OCI-LY3 (cell line): ENCODE results near the gene TNK1.

ENCODE experiments used
- H2AFZ ChIP-seq: fragments of 200-600, 300-600 bp; shearing (Covaris generic); 2 replicates; pipeline ENCODE4 v1.6.0; 2014; ENCODE audit warnings: antibody characterized with exemption, low read depth, low read length
- H3K27ac ChIP-seq: fragments of 200-600, 300-600 bp; sonication (generic); 2 replicates; pipeline ENCODE4 v1.5.1; 2014; ENCODE audit warnings: mild to moderate bottlenecking, low read length, moderate library complexity, mixed read lengths
- H3K27me3 ChIP-seq: fragments of 200-600, 300-600 bp; sonication (generic); 2 replicates; pipeline ENCODE4 v1.6.1; 2014; ENCODE audit warnings: low read depth, low read length, mixed read lengths
- H3K36me3 ChIP-seq: fragments of 200-600, 300-600 bp; sonication (generic); replicated peaks from 2 replicates; pipeline ENCODE3; 2014; ENCODE audit warnings: low read depth, low read length, mixed read lengths
- H3K4me1 ChIP-seq: fragments of 300-600, 200-600 bp; sonication (generic); 2 replicates; pipeline ENCODE4 v1.6.1; 2014; ENCODE audit warnings: low read length, mixed read lengths
- H3K4me2 ChIP-seq: fragments of 200-600, 300-600 bp; sonication (generic); 2 replicates; pipeline ENCODE4 v1.6.1; 2014; ENCODE audit warnings: low read length, mixed read lengths
- H3K4me3 ChIP-seq: fragments of 300-600, 200-600 bp; sonication (generic); 2 replicates; pipeline ENCODE4 v1.5.1; 2014; ENCODE audit warnings: antibody characterized with exemption, mild to moderate bottlenecking, low read length, moderate library complexity
- H3K79me2 ChIP-seq: fragments of 300-600, 200-600 bp; shearing (Covaris generic); 2 replicates; pipeline ENCODE4 v1.6.1; 2014; ENCODE audit warnings: mild to moderate bottlenecking, low read length, mixed read lengths
- H3K9ac ChIP-seq: fragments of 300-600, 200-600 bp; shearing (Covaris generic); 2 replicates; pipeline ENCODE4 v1.6.0; 2014; ENCODE audit warnings: mild to moderate bottlenecking, low read length, moderate library complexity
- H3K9me3 ChIP-seq: fragments of 200-600, 300-600 bp; shearing (Covaris generic); 2 replicates; pipeline ENCODE4 v1.6.1; 2014; ENCODE audit warnings: low read length, mixed read lengths; ENCODE audit not compliant: insufficient read depth
- H4K20me1 ChIP-seq: fragments of 200-600, 300-600 bp; sonication (generic); 2 replicates; pipeline ENCODE4 v1.6.1; 2016; ENCODE audit warnings: low read length, mixed read lengths; ENCODE audit not compliant: insufficient read depth
- CTCF ChIP-seq: fragments of 200-600, 300-600 bp; sonication (generic); IDR thresholded peaks from 2 replicates; pipeline ENCODE4 v1.5.1; 2014; ENCODE audit warnings: antibody characterized with exemption, low read length, low read depth
- EZH2phosphoT487 ChIP-seq: fragments of 200-600 bp; shearing (Covaris generic); IDR thresholded peaks from 2 replicates; pipeline ENCODE4 v1.6.1; 2018; ENCODE audit warnings: antibody characterized with exemption, mixed run types, low read depth

TNK1 gene

GRCh38 chr17:7431231-7431630 is 50.3 kb downstream of the TNK1 start:
- no peak overlapping the region for H2AFZ ChIP-seq
- no peaks in the 10 kb centered on the region for H3K36me3 ChIP-seq
- H3K79me2 ChIP-seq, result no peaks in the 10 kb centered on the region
- no peak overlapping the region for H3K9ac ChIP-seq
- H3K9me3 ChIP-seq, result no peaks in the 10 kb centered on the region
- H3K4me1 ChIP-seq, result peaks cover 3% of the 10 kb centered on the region
- no peaks in the 10 kb centered on the region for H3K27me3 ChIP-seq
- no peak overlapping the region for H3K4me2 ChIP-seq
- TF ChIP-seq EZH2phosphoT487, result no peak
- no peak for TF ChIP-seq CTCF
- no peaks in the 10 kb centered on the region for H4K20me1 ChIP-seq
- H3K27ac ChIP-seq, result no peak overlapping the region
- no peak overlapping the region for H3K4me3 ChIP-seq

GRCh38 chr17:7432296-7432695 is 51.4 kb downstream of the TNK1 start:
- Histone ChIP-seq H3K27ac (no peak overlapping the region), H2AFZ (no peak overlapping the region), H3K4me1 (peaks cover 5% of the 10 kb centered on the region), H3K27me3 (no peaks in the 10 kb centered on the region), H3K79me2 (no peaks in the 10 kb centered on the region), H3K4me2 (no peak overlapping the region), H3K9ac (no peak overlapping the region), H3K9me3 (no peaks in the 10 kb centered on the region), H3K4me3 (no peak overlapping the region), H3K36me3 (no peaks in the 10 kb centered on the region), H4K20me1 (no peaks in the 10 kb centered on the region)
- no peak for TF ChIP-seq CTCF
- no peak for TF ChIP-seq EZH2phosphoT487

- H3K36me3 ChIP-seq, result no peaks in the 10 kb centered on the region
- H3K4me2 ChIP-seq, result peak overlapping the region; percentile 84
- peak overlapping the region; percentile 44 for H3K27ac ChIP-seq
- 0 out of 2 replicates have a peak, but pooled peaks cover 3% of the 10 kb centered on the region for H3K27me3 ChIP-seq
- no peaks in the 10 kb centered on the region for H3K9me3 ChIP-seq
- H3K79me2 ChIP-seq, result no peaks in the 10 kb centered on the region
- H4K20me1 ChIP-seq, result no peaks in the 10 kb centered on the region
- peak overlapping the region; percentile 63 for H3K9ac ChIP-seq
- TF ChIP-seq CTCF (no peak), EZH2phosphoT487 (no peak)
- H2AFZ ChIP-seq, result 0 out of 2 replicates have a peak overlapping the region, but pooled peaks have one; percentile 47
- H3K4me1 ChIP-seq, result peaks cover 12% of the 10 kb centered on the region
- peak overlapping the region; percentile 83 for H3K4me3 ChIP-seq
Observed at GRCh38 chr17:7435676-7436555, 55.0 kb downstream of the TNK1 start.

- Histone ChIP-seq H3K27ac (no peak overlapping the region), H3K27me3 (0 out of 2 replicates have a peak, but pooled peaks cover 3% of the 10 kb centered on the region), H3K79me2 (no peaks in the 10 kb centered on the region), H3K9ac (no peak overlapping the region), H3K9me3 (no peaks in the 10 kb centered on the region), H3K36me3 (no peaks in the 10 kb centered on the region), H4K20me1 (no peaks in the 10 kb centered on the region), H2AFZ (no peak overlapping the region), H3K4me2 (peak overlapping the region; percentile 84), H3K4me3 (no peak overlapping the region), H3K4me1 (peaks cover 12% of the 10 kb centered on the region)
- TF ChIP-seq EZH2phosphoT487, result no peak
Observed at GRCh38 chr17:7436556-7437368, 55.9 kb downstream of the TNK1 start.
